Lower leg skin (tissue), 3 donors: ENCODE results near the gene FEM1A.
"Not testable (repeated sequence)": the region's sequence is repeated elsewhere in the genome, so short reads cannot be mapped to it uniquely, and the experiment has no call there.

Source experiments
- POLR2A ChIP-seq, 2 donors: fragments of 450-650 bp; IDR thresholded peaks; one replicate each; pipeline ENCODE4 v1.6.1; 2016 to 2017; ENCODE audit warnings: antibody characterized with exemption in 2 of 2, mild to moderate bottlenecking in 1 of 2, moderate library complexity in 1 of 2
- TF ChIP-seq, protein P1 (sequence below), 3 donors: fragments of 450-650 bp; IDR thresholded peaks; one replicate each; pipeline ENCODE4 v1.5.1; 2016; ENCODE audit warnings: antibody characterized with exemption in 3 of 3, mild to moderate bottlenecking in 3 of 3, moderate library complexity in 2 of 3

DNA sequence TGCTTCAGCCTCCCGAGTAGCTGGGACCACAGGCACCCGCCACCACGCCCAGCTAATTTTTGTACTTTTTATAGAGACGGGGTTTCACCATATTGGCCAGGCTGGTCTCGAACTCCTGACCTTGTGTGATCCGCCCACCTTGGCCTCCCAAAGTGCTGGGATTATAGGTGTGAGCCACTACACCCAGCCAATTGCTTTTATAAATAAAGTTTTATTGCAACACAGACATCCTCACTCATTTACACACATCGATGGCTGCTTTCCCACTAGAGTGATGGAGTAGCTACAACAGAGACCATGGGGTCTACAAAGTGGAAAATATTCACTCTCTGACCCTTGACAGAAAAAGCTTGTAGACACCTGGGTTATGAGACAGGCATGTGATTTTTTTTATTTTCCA is 30.8 kb downstream of the FEM1A start:
- TF ChIP-seq, protein P1, sequence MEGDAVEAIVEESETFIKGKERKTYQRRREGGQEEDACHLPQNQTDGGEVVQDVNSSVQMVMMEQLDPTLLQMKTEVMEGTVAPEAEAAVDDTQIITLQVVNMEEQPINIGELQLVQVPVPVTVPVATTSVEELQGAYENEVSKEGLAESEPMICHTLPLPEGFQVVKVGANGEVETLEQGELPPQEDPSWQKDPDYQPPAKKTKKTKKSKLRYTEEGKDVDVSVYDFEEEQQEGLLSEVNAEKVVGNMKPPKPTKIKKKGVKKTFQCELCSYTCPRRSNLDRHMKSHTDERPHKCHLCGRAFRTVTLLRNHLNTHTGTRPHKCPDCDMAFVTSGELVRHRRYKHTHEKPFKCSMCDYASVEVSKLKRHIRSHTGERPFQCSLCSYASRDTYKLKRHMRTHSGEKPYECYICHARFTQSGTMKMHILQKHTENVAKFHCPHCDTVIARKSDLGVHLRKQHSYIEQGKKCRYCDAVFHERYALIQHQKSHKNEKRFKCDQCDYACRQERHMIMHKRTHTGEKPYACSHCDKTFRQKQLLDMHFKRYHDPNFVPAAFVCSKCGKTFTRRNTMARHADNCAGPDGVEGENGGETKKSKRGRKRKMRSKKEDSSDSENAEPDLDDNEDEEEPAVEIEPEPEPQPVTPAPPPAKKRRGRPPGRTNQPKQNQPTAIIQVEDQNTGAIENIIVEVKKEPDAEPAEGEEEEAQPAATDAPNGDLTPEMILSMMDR (IDR thresholded peaks at IDR 0.05) = not testable (repeated sequence)
- TF ChIP-seq POLR2A (IDR thresholded peaks at IDR 0.05) = not testable (repeated sequence)
